ENCODE measurements around the gene VAC14.

The VAC14 gene

DNA sequence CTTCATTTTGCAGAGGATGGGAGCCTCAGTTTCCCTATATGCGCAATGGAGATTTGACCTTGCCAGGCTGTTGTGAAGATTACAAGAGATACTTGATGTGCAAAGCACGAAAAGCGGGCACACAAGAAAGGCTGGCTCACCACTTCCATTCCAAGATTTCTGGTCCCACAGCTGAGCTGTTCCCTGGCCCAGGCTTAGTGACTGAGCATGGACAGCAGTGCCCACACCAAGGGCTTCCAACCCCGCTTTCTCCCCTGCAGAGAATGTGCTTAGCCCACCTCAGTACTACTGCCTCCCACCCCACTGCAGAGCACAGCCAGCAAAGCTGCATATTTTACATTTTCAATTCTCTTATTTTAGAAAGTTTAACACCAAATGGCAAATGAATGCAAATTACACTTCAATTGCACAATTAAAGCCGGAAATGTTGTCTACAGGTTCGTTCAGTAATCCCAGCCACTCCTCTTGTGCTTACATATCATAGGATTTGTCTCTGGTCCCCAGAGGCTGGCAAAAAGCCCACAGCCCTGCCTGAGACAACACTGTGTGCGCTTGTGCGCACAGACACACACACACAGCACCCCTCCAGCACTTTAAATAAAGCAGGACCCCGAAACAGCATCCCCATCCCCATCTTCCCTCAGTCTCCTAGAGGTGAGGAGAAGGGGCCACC, 51.8 kb downstream of the VAC14 start:
- TF ChIP-seq, protein P1, sequence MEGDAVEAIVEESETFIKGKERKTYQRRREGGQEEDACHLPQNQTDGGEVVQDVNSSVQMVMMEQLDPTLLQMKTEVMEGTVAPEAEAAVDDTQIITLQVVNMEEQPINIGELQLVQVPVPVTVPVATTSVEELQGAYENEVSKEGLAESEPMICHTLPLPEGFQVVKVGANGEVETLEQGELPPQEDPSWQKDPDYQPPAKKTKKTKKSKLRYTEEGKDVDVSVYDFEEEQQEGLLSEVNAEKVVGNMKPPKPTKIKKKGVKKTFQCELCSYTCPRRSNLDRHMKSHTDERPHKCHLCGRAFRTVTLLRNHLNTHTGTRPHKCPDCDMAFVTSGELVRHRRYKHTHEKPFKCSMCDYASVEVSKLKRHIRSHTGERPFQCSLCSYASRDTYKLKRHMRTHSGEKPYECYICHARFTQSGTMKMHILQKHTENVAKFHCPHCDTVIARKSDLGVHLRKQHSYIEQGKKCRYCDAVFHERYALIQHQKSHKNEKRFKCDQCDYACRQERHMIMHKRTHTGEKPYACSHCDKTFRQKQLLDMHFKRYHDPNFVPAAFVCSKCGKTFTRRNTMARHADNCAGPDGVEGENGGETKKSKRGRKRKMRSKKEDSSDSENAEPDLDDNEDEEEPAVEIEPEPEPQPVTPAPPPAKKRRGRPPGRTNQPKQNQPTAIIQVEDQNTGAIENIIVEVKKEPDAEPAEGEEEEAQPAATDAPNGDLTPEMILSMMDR (IDR thresholded peaks at IDR 0.05; ENCODE audit: borderline replicate concordance, insufficient read depth, low read depth, low read length) = no peak
- no peak overlapping the region for H3K4me3 ChIP-seq (ENCODE audit: low read depth, low read length)

DNA sequence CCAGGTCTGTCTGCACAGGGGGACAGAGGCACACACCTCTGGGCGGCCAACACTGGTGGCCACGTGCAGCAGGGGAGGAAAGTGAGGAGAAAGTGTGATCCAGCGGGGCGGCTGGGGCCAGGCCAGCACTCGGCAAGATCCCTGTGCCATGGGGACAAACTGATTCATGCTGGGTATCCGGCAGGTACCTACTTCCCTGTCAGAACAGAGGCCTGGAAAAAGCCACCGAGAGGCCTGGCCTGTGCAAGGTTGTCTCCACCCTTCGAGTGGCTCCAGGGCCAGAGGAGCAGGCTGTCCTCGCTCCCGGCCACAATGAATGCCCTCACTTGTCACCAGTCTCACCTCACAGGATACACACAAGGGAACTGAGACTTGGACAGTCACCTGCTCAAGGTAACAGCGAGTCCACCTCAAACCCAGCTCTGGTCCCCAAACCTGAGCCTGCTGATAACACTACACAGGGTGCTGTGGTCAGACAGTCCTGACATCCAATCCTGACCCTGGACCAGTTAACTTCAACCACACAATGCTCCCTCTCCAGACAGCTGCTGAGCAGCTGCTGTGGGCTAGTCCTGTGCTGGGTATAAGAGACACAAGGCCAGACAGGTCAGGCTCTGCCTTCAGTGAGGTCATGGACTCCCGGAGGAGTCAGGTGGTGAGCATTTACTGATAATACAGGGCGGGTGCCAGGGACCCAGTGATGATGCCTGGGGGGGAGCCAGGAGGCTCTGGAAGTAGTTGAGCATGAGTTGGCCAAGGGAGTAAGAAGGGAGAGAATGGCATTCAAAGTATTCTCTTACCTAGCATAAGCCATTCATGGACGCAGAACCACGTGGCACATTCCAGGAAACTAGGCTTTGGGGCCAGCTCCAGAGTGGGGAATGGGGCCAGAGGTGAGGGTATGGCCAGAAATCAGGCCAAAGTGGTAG, 53.0 kb downstream of the VAC14 start:
- TF ChIP-seq, protein P1 (IDR thresholded peaks at IDR 0.05; ENCODE audit: borderline replicate concordance, insufficient read depth, low read depth, low read length) = no peak
- H3K4me3 ChIP-seq (ENCODE audit: low read depth, low read length) = no peak overlapping the region

DNA sequence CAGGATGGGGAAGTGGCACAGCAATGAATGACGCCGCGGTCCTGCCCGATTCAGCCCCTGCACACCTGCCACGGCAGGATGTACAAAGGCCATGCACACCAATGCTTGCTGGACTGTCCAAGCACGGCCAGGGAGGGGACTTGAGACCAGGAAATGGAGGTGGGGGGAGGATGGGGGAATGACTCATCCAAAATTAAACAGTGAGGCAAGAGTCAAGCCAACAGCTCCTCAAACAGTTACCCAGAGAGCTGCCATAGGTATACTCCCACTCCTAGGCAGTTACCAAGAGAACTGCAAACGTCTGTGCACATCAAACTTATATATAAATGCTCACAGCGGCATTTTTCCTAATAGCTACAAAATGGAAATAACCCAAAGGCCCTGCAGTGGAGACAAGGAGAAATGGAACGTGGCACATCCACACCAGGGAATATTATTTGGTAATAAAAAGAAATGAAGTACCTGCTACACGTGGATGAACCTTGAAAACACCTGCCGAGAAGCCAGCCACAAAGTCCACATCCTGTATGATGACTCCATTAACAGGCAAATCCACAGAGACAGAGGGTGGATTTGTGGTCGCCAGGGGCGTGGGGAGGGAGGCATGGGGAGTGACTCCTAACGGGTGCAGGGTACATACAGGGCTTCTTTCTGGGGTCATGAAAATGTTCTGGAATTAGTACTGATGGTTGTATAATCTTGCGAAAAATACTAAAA, 54.1 kb downstream of the VAC14 start:
- H3K4me3 ChIP-seq (ENCODE audit: low read depth, low read length) = no peak overlapping the region

DNA sequence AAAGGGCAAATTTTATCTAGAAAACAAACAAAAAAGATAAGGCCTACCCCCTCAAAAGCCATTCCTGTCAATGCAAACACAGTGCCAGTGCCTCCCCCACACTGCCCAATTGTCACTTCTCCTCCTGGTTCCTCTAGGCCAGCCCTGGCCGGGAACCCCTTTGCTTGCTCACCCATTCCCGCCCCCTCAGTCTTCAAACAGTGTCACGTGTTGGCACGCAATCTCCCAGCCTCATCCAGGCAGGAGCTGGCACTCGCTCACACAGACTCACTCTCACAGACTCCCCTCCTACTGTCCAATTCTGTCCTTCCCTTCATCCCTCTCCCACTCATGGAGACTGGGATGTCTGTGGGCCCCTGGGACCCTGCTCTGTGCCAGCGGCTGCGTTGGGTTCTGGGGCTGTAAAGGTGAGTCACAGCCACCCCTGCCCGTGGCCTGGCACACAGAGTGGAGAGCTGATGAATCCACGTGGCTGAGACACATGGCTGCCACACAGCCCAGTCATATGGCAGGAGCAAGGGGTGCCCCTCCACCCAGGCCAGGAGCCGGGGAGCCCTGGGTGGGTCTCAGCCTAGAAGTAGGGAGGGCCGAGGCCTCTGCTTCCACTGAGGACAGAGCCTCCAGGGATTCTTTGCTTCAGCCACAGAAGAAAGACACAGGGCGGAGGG, 54.8 kb downstream of the VAC14 start:
- TF ChIP-seq, protein P1 (IDR thresholded peaks at IDR 0.05; ENCODE audit: borderline replicate concordance, insufficient read depth, low read depth, low read length) = no peak
- no peak overlapping the region for H3K4me3 ChIP-seq (ENCODE audit: low read depth, low read length)

More for the DNA sequence above, 54.1 kb downstream of the VAC14 start:
- TF ChIP-seq, protein P1 (IDR thresholded peaks at IDR 0.05; ENCODE audit: borderline replicate concordance, insufficient read depth, low read depth, low read length) = no peak

DNA sequence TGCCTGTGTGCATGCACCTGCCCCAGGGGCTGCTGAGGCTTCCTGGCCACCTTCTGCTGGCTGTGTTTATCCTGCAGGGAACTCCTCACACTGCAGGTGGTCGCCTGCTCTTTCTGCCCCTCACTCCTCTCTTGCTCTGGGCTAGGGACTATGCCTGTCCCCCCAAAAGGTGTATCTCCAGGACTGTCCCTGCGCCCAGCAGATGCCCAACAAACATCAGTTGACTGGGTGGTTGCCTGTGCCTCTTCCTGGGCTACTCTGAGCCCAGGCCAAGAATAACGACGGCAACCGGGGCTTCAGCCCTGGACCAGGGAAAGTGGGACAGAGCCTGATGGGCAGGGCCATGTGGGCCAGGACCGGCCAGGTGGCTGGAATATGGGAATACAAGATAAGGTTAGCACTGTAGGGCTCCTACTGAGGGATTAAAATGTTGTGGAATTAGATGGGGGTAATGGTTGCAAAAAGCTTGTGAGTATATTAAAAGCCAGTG, 55.4 kb downstream of the VAC14 start:
- TF ChIP-seq, protein P1 (IDR thresholded peaks at IDR 0.05; ENCODE audit: borderline replicate concordance, insufficient read depth, low read depth, low read length) = no peak
- H3K4me3 ChIP-seq (ENCODE audit: low read depth, low read length) = no peak overlapping the region

DNA sequence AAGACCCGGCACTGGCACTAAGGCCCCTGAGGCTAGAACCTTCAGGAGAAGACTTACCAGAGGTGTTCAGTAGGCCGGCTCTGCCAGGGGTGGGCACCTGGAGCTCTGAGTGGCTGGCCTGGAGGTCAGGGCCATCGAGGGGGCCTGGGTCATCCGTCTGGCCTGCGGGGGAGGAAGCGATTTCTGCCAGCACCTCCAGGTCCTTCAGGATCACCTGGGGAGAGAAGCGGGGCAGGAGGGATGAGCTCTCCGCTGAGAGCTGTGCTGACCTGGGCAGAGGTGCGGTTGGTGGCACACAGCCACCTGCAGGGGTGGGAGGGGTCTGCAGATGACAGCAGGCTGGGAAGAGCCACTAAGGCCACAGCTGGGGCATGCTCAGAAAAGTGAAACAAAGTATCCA, 56.6 kb downstream of the VAC14 start:
- no peak overlapping the region for H3K4me3 ChIP-seq (ENCODE audit: low read depth, low read length)
- TF ChIP-seq, protein P1 (IDR thresholded peaks at IDR 0.05; ENCODE audit: borderline replicate concordance, insufficient read depth, low read depth, low read length) = no peak

All from GM12875 (cell line).